Cardiac muscle cell (in vitro differentiated cells and primary cell): ENCODE measurements around the gene MUSTN1. TPM values are rescaled to one million over a fixed set of nuclear protein-coding genes. Genes with fewer than 3 reads are reported as not detected.

ENCODE experiments used
- DNase-seq, 2 donors: peaks; one replicate each; pipeline versions ENCODE4 v3.0.0 to v3.0.0-alpha.2; 2010 to 2017; ENCODE audit warnings: low read depth in 1 of 2, low spot score in 1 of 2
- H3K27ac ChIP-seq: fragments of 200-600 bp; sonication (generic); 2 replicates; pipeline ENCODE4 v1.5.1; 2016
- H3K27me3 ChIP-seq: fragments of 200-600 bp; sonication (generic); 2 replicates; pipeline ENCODE4 v1.6.0; 2016; ENCODE audit warnings: control low read depth
- H3K36me3 ChIP-seq: fragments of 200-600 bp; sonication (generic); 2 replicates; pipeline ENCODE4 v1.5.1; 2016; ENCODE audit warnings: control low read depth
- H3K4me1 ChIP-seq: fragments of 200-600 bp; sonication (generic); 2 replicates; pipeline ENCODE4 v1.8.1; 2017; ENCODE audit warnings: low read depth, mild to moderate bottlenecking, mixed run types
- H3K4me3 ChIP-seq: fragments of 200-600 bp; sonication (generic); 2 replicates; pipeline ENCODE4 v1.5.1; 2016; ENCODE audit warnings: mild to moderate bottlenecking
- H3K9me3 ChIP-seq: fragments of 200-600 bp; sonication (generic); 2 replicates; pipeline ENCODE4 v1.5.1; 2017; ENCODE audit warnings: low read depth, mild to moderate bottlenecking, control low read depth
- polyA plus RNA-seq: library from polyadenylated mRNA; unstranded; fragments of >200 nt; fragmentation: Nextera tagmentation; extraction: Ambion mirVana; gene quantifications from 2 replicates; pipeline ENCODE4 v1.2.1, GENCODE V29; 2016
- total RNA-seq: library from RNA; depleted of rRNA; stranded (reverse); fragments of >200 nt; gene quantifications from 2 replicates; pipeline ENCODE4 v1.2.3, GENCODE V29; 2016
- TF ChIP-seq, protein P1 (sequence below): IDR thresholded peaks from 2 replicates; pipeline ENCODE4 v1.5.1; 2012; ENCODE audit warnings: low read depth, mild to moderate bottlenecking, low read length

MUSTN1 gene
- total and polyA plus RNA-seq, 2 experiments from 2014 or later, result not detected

DNA sequence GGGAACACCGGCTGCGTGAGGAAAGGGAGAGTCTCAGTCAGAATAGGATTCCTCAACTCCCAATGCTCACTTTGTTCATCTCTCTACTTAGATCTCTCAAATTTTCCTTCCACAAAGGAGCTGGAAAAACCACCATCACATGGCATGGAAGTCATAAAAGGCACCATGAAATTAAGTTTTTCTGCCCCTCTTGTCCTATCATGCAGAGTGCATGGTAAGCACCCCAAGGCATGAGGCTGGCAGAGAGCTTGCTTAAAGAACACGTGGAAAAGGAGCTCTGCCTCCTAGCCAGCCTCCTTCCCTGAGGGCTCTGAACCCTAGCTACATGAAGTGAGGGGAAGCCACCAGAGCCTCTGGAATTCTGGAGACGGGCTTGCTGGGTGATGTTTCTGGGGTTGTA, 44.8 kb upstream of the MUSTN1 start:
- Histone ChIP-seq H3K36me3 (no peaks in the 10 kb centered on the region), H3K9me3 (no peaks in the 10 kb centered on the region), H3K27me3 (no peaks in the 10 kb centered on the region), H3K4me1 (no peaks in the 10 kb centered on the region), H3K27ac (no peak overlapping the region), H3K4me3 (no peak overlapping the region)
- TF ChIP-seq, protein P1, sequence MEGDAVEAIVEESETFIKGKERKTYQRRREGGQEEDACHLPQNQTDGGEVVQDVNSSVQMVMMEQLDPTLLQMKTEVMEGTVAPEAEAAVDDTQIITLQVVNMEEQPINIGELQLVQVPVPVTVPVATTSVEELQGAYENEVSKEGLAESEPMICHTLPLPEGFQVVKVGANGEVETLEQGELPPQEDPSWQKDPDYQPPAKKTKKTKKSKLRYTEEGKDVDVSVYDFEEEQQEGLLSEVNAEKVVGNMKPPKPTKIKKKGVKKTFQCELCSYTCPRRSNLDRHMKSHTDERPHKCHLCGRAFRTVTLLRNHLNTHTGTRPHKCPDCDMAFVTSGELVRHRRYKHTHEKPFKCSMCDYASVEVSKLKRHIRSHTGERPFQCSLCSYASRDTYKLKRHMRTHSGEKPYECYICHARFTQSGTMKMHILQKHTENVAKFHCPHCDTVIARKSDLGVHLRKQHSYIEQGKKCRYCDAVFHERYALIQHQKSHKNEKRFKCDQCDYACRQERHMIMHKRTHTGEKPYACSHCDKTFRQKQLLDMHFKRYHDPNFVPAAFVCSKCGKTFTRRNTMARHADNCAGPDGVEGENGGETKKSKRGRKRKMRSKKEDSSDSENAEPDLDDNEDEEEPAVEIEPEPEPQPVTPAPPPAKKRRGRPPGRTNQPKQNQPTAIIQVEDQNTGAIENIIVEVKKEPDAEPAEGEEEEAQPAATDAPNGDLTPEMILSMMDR, result no peak
- no peak for DNase-seq

GRCh38 chr3:52879090-52879489, 44.3 kb upstream of the MUSTN1 start:
- H3K4me3 ChIP-seq, result no peak overlapping the region
- H3K9me3 ChIP-seq, result no peaks in the 10 kb centered on the region
- H3K36me3 ChIP-seq, result no peaks in the 10 kb centered on the region
- H3K27ac ChIP-seq, result no peak overlapping the region
- no peaks in the 10 kb centered on the region for H3K4me1 ChIP-seq
- no peak for DNase-seq
- TF ChIP-seq, protein P1, result no peak
- H3K27me3 ChIP-seq, result no peaks in the 10 kb centered on the region

DNA sequence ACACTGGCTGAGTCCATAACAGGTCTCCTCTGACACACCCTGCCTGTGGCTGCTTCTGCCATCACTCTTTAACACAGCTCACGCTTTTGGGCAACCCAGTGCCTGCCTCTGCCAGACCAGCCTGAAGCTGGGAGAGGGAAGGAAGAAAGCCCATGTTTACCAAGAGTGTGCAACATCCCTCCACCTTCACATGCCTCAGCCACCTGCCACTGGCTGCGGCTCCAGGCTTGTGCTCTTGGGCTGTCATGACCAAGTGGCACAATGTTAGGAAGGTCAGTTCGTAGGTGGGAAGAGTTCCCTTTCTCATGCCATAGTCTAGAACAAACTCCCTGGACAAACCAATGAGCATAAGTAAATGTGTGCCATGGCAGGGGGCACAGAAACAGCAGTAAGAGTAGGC, 42.3 kb upstream of the MUSTN1 start:
- Histone ChIP-seq H3K9me3 (no peaks in the 10 kb centered on the region), H3K27me3 (no peaks in the 10 kb centered on the region), H3K36me3 (no peaks in the 10 kb centered on the region), H3K4me1 (no peaks in the 10 kb centered on the region), H3K27ac (no peak overlapping the region), H3K4me3 (no peak overlapping the region)
- DNase-seq, result no peak
- TF ChIP-seq, protein P1, result no peak

DNA sequence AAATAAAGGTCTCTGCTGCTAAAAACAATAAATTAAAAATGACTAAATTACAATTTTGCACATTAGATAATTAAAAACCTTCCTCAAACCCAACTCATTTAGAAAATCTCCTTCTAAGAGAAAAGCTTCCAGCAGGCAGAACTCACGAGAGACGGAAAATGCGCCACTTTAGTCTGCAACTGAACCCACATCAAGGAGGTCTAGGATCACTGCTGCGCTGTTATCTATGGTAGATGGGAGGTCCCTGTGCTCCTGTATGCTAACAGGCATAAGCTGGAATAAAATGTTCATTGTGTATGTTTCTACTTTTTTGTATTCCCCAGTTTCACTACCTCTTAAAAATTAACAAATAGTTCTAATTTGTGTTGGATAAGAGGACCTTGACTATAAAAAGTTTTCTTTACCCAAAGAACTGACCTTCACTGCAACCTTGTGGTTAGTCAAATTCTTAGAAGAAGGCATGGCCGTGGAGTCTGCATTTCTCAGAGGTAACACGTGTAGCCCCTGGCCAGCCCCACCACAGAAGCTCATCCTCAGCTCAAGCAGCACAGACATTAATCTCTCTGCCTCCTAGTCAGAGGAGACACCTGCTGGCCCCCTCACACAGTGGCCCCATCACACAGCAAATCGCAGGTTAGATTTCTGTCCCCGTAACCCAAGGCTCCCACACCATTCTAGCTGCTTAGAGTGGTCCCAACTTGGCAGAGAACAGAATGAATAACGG, 40.2 kb upstream of the MUSTN1 start:
- TF ChIP-seq, protein P1, result no peak
- DNase-seq, result no peak
- H3K4me3 ChIP-seq, result no peak overlapping the region
- H3K9me3 ChIP-seq, result no peaks in the 10 kb centered on the region
- no peaks in the 10 kb centered on the region for H3K36me3 ChIP-seq
- H3K27me3 ChIP-seq, result no peaks in the 10 kb centered on the region
- no peak overlapping the region for H3K27ac ChIP-seq
- H3K4me1 ChIP-seq, result no peaks in the 10 kb centered on the region

DNA sequence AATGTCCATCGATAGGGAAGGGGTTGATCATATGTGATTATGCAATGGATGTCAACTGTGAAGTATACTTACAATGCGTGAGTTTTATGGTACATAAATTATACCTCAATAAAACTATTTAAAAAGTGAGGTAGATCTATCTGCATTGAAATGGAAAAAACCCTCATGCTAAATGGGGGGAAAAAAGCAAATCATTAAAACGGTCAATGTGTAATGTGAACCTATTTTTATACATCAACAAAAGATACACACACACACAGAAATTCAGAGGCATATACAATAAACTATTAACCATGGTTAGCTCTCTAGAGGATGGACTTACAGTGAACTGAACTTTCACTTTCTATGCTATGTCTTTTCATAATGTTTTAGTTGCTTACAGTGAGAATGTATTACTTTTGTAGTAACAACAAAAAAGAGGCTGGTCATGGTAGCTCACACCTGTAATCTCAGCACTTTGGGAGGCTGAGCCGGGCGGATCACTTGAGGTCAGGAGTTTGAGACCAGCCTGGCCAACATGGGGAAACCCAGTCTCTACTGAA, 39.4 kb upstream of the MUSTN1 start:
- H3K9me3 ChIP-seq, result no peaks in the 10 kb centered on the region
- no peaks in the 10 kb centered on the region for H3K27me3 ChIP-seq
- TF ChIP-seq, protein P1, result no peak
- no peaks in the 10 kb centered on the region for H3K4me1 ChIP-seq
- H3K4me3 ChIP-seq, result no peak overlapping the region
- H3K27ac ChIP-seq, result no peak overlapping the region
- no peak for DNase-seq
- H3K36me3 ChIP-seq, result no peaks in the 10 kb centered on the region
